IPS-20b (cell line): Measurements from ENCODE around the gene XCL1.

Experiments used
- H3K27ac ChIP-seq: one replicate; pipeline ENCODE4 v1.5.1; 2013; ENCODE audit warnings: low read length
- H3K27me3 ChIP-seq: 2 replicates; pipeline ENCODE4 v1.6.1; 2013; ENCODE audit warnings: mild to moderate bottlenecking, low read length, inconsistent platforms; ENCODE audit not compliant: insufficient read depth
- H3K36me3 ChIP-seq: 2 replicates; pipeline ENCODE4 v1.6.1; 2013; ENCODE audit warnings: low read depth, mild to moderate bottlenecking, inconsistent platforms, low read length, moderate library complexity; ENCODE audit not compliant: insufficient read depth
- H3K4me1 ChIP-seq: 2 replicates; pipeline ENCODE4 v1.6.1; 2013; ENCODE audit warnings: mild to moderate bottlenecking, control low read depth, inconsistent platforms, low read length, moderate library complexity; ENCODE audit not compliant: insufficient read depth
- H3K4me3 ChIP-seq: 2 replicates; pipeline ENCODE4 v1.5.1; 2013; ENCODE audit warnings: mild to moderate bottlenecking, low read length, inconsistent platforms
- H3K9ac ChIP-seq: 2 replicates; pipeline ENCODE4 v1.6.1; 2013; ENCODE audit warnings: low read depth, mild to moderate bottlenecking, inconsistent platforms, low read length, moderate library complexity
- H3K9me3 ChIP-seq: 2 replicates; pipeline ENCODE4 v1.6.1; 2013; ENCODE audit warnings: mild to moderate bottlenecking, low read depth, low read length, inconsistent platforms; ENCODE audit not compliant: insufficient read depth

Gene XCL1

DNA sequence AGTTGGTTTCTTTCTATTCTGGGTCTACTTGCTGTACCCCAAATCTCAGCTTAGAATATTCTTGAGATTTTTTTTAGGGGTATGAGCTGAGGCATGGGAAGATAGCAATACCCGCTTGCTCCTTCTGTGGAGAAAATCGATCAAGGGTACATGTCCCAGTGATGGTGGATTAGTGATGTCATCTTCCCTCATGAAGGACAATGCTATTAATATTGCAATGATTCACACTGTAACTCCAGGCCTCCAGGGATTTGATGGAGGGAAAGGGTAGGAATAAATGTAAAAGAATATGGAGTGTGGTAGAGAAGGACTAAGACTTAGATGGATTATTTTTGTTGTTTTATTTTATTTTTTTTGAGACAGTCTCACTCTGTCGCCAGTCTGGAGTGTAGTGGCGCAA lies 47.4 kb downstream of the XCL1 start:
- H3K9ac ChIP-seq = no peak overlapping the region
- no peak overlapping the region for H3K27ac ChIP-seq
- no peaks in the 10 kb centered on the region for H3K4me1 ChIP-seq
- H3K36me3 ChIP-seq = no peaks in the 10 kb centered on the region
- H3K4me3 ChIP-seq = no peak overlapping the region
- no peaks in the 10 kb centered on the region for H3K27me3 ChIP-seq
- no peaks in the 10 kb centered on the region for H3K9me3 ChIP-seq

DNA sequence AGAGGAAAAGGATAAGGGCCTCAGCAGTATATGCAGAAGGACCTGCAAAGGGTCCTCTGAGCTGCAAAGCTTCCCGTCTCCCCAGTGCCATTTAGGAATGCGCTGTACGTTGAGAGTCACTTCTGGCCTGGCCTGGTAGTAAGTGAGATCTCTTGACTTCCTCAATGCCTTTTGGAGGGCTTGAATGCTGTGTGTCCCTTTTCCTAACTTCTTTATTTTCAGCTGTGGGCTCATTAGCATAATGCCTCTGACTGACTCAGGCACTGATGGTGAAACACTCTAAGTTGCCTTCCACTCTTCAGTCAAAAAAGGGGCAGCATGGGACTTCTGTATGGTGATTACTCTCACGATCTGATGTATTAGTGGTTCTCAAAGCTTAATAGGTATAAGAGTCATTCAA lies 49.9 kb downstream of the XCL1 start:
- Histone ChIP-seq H3K9me3 (no peaks in the 10 kb centered on the region), H3K27me3 (no peaks in the 10 kb centered on the region), H3K27ac (no peak overlapping the region), H3K4me1 (no peaks in the 10 kb centered on the region), H3K36me3 (no peaks in the 10 kb centered on the region), H3K9ac (no peak overlapping the region), H3K4me3 (no peak overlapping the region)

DNA sequence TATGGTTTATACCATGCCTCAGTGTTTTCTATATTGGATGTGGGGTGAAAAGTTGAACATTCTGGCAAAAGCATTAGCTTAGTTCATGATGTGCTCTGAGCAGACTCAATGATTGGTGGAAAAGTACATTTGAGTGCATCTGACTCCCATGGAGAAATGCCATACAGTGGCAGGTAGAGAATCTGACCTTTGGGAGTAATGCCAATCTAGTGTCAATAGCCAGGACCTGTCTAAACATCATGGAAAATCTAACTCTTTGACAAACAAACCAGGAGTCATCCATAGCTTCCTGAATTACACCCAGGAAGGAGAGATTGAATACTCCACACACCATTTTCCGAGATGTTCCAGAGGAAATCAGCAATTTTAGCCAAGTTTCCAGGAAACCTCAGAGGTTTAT lies 51.0 kb downstream of the XCL1 start:
- H3K4me1 ChIP-seq = no peaks in the 10 kb centered on the region
- H3K27ac ChIP-seq = no peak overlapping the region
- no peaks in the 10 kb centered on the region for H3K36me3 ChIP-seq
- H3K9ac ChIP-seq = no peak overlapping the region
- H3K4me3 ChIP-seq = no peak overlapping the region
- H3K9me3 ChIP-seq = no peaks in the 10 kb centered on the region
- no peaks in the 10 kb centered on the region for H3K27me3 ChIP-seq

DNA sequence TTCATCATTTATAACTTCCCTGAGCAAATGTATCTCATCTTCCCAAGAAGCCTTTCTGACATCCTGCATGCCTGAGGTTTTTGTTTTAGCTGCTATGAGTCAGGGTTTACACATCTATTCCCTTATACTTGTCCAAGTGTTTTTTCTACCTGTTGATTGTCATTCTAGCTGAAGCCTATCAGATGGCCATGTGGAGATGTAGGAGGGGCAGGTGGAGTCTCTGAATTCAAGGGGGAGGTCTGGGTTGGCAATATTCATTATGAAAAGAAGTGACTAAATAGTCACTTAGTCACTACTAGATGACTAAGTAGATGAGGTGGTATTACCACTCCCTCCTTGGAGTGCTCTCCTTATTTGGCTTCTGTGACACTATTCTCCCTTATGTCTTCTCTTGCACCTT lies 52.4 kb downstream of the XCL1 start:
- H3K27ac ChIP-seq = no peak overlapping the region
- H3K4me1 ChIP-seq = no peaks in the 10 kb centered on the region
- no peak overlapping the region for H3K4me3 ChIP-seq
- no peaks in the 10 kb centered on the region for H3K27me3 ChIP-seq
- no peak overlapping the region for H3K9ac ChIP-seq
- H3K9me3 ChIP-seq = no peaks in the 10 kb centered on the region
- no peaks in the 10 kb centered on the region for H3K36me3 ChIP-seq

DNA sequence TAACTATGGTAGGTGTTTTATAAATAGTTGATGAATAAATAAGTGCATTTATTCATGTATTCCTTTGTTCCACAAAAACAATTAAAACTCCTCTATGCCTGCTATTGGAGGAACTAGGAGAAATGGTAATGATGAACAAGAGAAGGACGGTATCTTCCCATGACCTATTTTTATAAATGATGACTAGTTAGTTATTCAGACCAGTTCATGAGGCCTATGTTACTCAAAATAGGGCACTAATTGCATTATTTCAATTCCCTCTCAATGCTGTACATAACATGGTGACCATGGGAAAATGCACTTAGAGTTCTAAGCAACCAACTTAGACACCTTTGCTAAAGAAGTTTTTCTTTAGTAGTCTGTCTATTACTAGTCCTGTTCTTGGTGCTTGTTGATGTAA lies 53.1 kb downstream of the XCL1 start:
- H3K27me3 ChIP-seq = no peaks in the 10 kb centered on the region
- no peak overlapping the region for H3K4me3 ChIP-seq
- no peak overlapping the region for H3K27ac ChIP-seq

More for the DNA sequence above, 53.1 kb downstream of the XCL1 start:
- Histone ChIP-seq H3K36me3 (no peaks in the 10 kb centered on the region), H3K9me3 (no peaks in the 10 kb centered on the region), H3K4me1 (no peaks in the 10 kb centered on the region), H3K9ac (no peak overlapping the region)
